GM12878 (cell line): ENCODE data around the gene PRKCE. TPM values are rescaled to one million over a fixed set of nuclear protein-coding genes. Genes with fewer than 3 reads are reported as not detected.

Experiments
- ATAC-seq: fragments of 200-7000 bp; cut with Tn5 transposase; 3 replicates; pipeline ENCODE4 v1.9.1; 2020; ENCODE audit warnings: mild to moderate bottlenecking, moderate library complexity
- BruUV-seq: library from RNA; stranded (reverse); fragments of 400-500 nt; replicated peaks from 2 replicates; lab custom pipeline; 2021; lab: Mats Ljungman, UMichigan
- CTCF ChIA-PET: fragments of 300-600 bp; sonication (Branson Sonifier 250); formaldehyde crosslinking; extraction: SDS; loops from one replicate; lab custom pipeline; 2021; ENCODE audit warnings: inconsistent platforms; lab: Yijun Ruan, JAX
- POLR2A ChIA-PET: fragments of 350-600 bp; formaldehyde crosslinking; extraction: SDS; loops from one replicate; lab custom pipeline; 2021; ENCODE audit warnings: inconsistent platforms; lab: Charles Lee
- RAD21 ChIA-PET: fragments of 300-600 bp; sonication (Branson Sonifier 250); formaldehyde crosslinking; loops from one replicate; lab custom pipeline; 2023; ENCODE audit warnings: antibody characterized with exemption; ENCODE audit not compliant: unreplicated experiment; lab: Charles Lee
- SMC1A ChIA-PET: fragments of 300-600 bp; sonication (Branson Sonifier 250); formaldehyde crosslinking; loops from one replicate; lab custom pipeline; 2023; ENCODE audit not compliant: unreplicated experiment, uncharacterized antibody; lab: Charles Lee
- DNase-seq: peaks from one replicate; pipeline ENCODE4 v3.0.0-alpha.2; 2011; ENCODE audit warnings: low read depth, low spot score
- FAIRE-seq: peaks from 3 replicates; lab custom pipeline; 2011; peaks lifted over from hg19 to GRCh38; lab: Jason Lieb, UNC
- H2AFZ ChIP-seq: 2 replicates; pipeline ENCODE4 v1.6.0; 2011; ENCODE audit warnings: low read depth, low read length, control low read depth; ENCODE audit not compliant: control insufficient read depth
- H3K27ac ChIP-seq: 2 replicates; pipeline ENCODE4 v1.5.1; 2011; ENCODE audit warnings: control low read depth; ENCODE audit not compliant: control insufficient read depth, insufficient read depth
- H3K27me3 ChIP-seq, 2 experiments: replicated peaks in 1 of 2; 2 replicates each; pipeline versions ENCODE4 v1.6.0 to v1.6.1; 2011; ENCODE audit warnings: low read length in 1 of 2; ENCODE audit not compliant: control insufficient read depth in 2 of 2, insufficient read depth in 2 of 2
- H3K36me3 ChIP-seq, 2 experiments: 2 replicates each; pipeline ENCODE4 v1.5.1; 2011; ENCODE audit warnings: low read length in 1 of 2; ENCODE audit not compliant: control insufficient read depth in 2 of 2, insufficient read depth in 2 of 2
- H3K4me1 ChIP-seq: 2 replicates; pipeline ENCODE4 v1.6.1; 2011; ENCODE audit warnings: mild to moderate bottlenecking, low read length, moderate library complexity, mixed read lengths; ENCODE audit not compliant: control insufficient read depth, insufficient read depth
- H3K4me2 ChIP-seq: 2 replicates; pipeline ENCODE4 v1.6.0; 2011; ENCODE audit warnings: control low read depth; ENCODE audit not compliant: control insufficient read depth, insufficient read depth
- H3K4me3 ChIP-seq: fragments of 200-600 bp; sonication (generic); 2 replicates; pipeline ENCODE4 v1.5.1; 2016
- H3K79me2 ChIP-seq: 2 replicates; pipeline ENCODE4 v1.6.0; 2011; ENCODE audit warnings: low read length; ENCODE audit not compliant: control insufficient read depth, insufficient read depth
- H3K9ac ChIP-seq: 2 replicates; pipeline ENCODE4 v1.8.0; 2011; ENCODE audit warnings: low read length, control low read depth, mixed read lengths; ENCODE audit not compliant: control insufficient read depth, insufficient read depth
- H3K9me3 ChIP-seq: replicated peaks from 3 replicates; pipeline ENCODE4 v1.5.1; 2011; ENCODE audit warnings: mild to moderate bottlenecking, low read length; ENCODE audit not compliant: control insufficient read depth, insufficient read depth
- H4K20me1 ChIP-seq: 2 replicates; pipeline ENCODE4 v1.6.0; 2011; ENCODE audit not compliant: control insufficient read depth, insufficient read depth
- EED ChIP-seq: sonication (generic); IDR thresholded peaks from 2 replicates; pipeline ENCODE4 v1.6.1; 2016; ENCODE audit warnings: antibody characterized with exemption, low read depth
- KLF5 ChIP-seq: fragments of 450-650 bp; IDR thresholded peaks from 2 replicates; pipeline ENCODE4 v1.6.1; 2014; ENCODE audit warnings: mild to moderate bottlenecking; ENCODE audit not compliant: partially characterized antibody
- NFIC ChIP-seq: IDR thresholded peaks from 2 replicates; pipeline ENCODE4 v1.6.1; 2012; ENCODE audit warnings: low read depth, mild to moderate bottlenecking, inconsistent platforms, low read length, moderate library complexity
- RUNX3 ChIP-seq: IDR thresholded peaks from 2 replicates; pipeline ENCODE4 v1.6.1; 2012; ENCODE audit warnings: low read length, inconsistent platforms
- SIN3A ChIP-seq: IDR thresholded peaks from 2 replicates; pipeline ENCODE4 v1.6.1; 2012; ENCODE audit warnings: low read depth, low read length, improper control_type of control experiment
- YY1 ChIP-seq: IDR thresholded peaks from 2 replicates; pipeline ENCODE4 v1.6.1; 2011; ENCODE audit warnings: low read depth, mild to moderate bottlenecking, low read length
- ZBTB33 ChIP-seq: fragments of 450-650 bp; IDR thresholded peaks from 2 replicates; pipeline ENCODE4 v1.6.1; 2017; ENCODE audit warnings: mild to moderate bottlenecking
- ZNF622 ChIP-seq: fragments of 450-650 bp; IDR thresholded peaks from 2 replicates; pipeline ENCODE4 v1.6.1; 2017; ENCODE audit warnings: mild to moderate bottlenecking, inconsistent platforms
- WGBS: methylation state at CpG from one replicate; pipeline ENCODE4 v1.1.6; 2016; ENCODE audit warnings: low lambda C conversion rate; ENCODE audit not compliant: insufficient replicate concordance, insufficient coverage; ENCODE audit errors: missing lambda C conversion rate; 5-methylcytosine and 5-hydroxymethylcytosine counted together
- in situ Hi-C: fragments of 300-500 bp; cut with MboI; formaldehyde crosslinking; loops from 9 replicates; pipeline ENCODE4 v1.14.3; 2018; ENCODE audit warnings: mixed read lengths
- intact Hi-C: fragments of 100-400 bp; cut with micrococcal nuclease; formaldehyde crosslinking; loops from one replicate; pipeline ENCODE4 v1.14.2; 2022; ENCODE audit not compliant: unreplicated experiment
- polyA plus RNA-seq, 11 experiments: library from polyadenylated mRNA; depleted of rRNA in 4 of 11; unstranded in 6 of 11; stranded (reverse) in 5 of 11; fragments of >200 nt; fragmentation: Nextera tagmentation in 4 of 11; fragmentation: Illumina TruSeq in 1 of 11; extraction: Ambion mirVana in 4 of 11; extraction: Trizol in 1 of 11; gene quantifications; 1 replicate in 1 of 11; 2 replicates in 10 of 11; pipeline versions ENCODE4 v1.2.1 to v1.2.3, GENCODE V29; 2011 to 2016; ENCODE audit warnings: inconsistent platforms in 2 of 11, missing spikeins in 2 of 11, low read depth in 1 of 11
- total RNA-seq, 4 experiments: library from RNA; depleted of rRNA in 3 of 4; stranded (reverse); fragments of >200 nt in 3 of 4; fragmentation: Illumina TruSeq in 1 of 4; extraction: Trizol in 1 of 4; gene quantifications; 2 replicates each; pipeline versions ENCODE4 v1.2.1 to v1.2.3, GENCODE V29; 2013 to 2021
- TF ChIP-seq, protein P1 (sequence below): fragments of 150-350 bp; IDR thresholded peaks from 2 replicates; pipeline ENCODE4 v1.6.1; 2016; ENCODE audit warnings: low read depth, low read length
- TF ChIP-seq, protein P2 (sequence below): IDR thresholded peaks from 2 replicates; pipeline ENCODE4 v1.6.1; 2012; ENCODE audit warnings: low read length, inconsistent platforms
- TF ChIP-seq, protein P3 (sequence below): fragments of 450-650 bp; IDR thresholded peaks from 2 replicates; pipeline ENCODE4 v1.6.1; 2018; ENCODE audit warnings: mild to moderate bottlenecking, low read depth, moderate library complexity; ENCODE audit not compliant: partially characterized antibody

PRKCE gene
- total and polyA plus RNA-seq, 10 of the 15 experiments (the other 5 are each of a cell fraction or from before 2014, with no cell fraction given): 2.6 to 28.2 (median 11.3) TPM

DNA sequence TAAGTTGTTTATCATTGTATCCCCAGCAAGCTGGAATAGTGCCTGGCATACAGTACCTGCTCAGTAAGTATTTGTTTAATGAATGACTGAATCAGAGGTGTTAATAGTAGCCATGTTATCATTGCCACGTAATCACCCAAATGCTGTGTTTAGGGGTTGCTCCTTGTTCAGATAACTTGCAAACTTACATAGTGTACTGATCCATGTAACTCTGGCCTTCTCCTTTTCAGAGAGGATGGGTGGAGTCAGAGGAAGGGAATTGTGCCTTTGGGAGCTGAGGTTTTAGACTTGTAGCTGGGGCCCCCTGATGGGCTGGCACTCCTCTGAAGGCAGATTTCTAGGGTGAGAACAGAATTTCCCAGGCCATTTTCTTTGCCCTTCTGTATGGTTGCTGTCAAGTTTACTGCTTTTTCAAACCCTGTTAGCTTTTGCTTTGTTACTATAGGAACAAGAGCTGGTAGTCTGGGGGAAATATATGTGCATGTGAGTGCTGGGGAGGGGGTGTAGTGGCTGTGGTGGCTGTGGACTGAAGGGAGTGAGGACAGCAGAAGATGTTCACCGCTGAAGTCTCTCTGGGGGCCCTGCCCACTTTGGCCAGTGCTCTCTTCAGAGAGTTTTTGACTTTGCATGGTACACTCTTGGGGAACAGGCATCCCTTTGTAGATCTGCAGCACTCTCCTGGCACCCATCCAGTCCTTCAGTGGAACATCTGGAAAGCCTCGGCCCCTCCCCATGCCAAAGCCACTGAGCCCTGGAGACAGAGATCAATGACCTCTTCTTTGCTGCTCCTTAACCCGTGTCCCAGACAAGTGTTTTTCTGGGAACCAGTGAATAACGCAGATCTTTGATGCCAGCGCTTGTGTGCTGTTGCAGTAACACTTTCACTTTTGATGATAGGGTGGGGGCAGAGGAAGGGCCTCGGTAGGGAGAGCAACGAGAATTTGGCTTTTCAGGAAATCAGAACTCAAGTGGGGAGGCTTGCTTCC, 209.0 kb downstream of the PRKCE start (continued):
- peak; percentile 50; the same call in 1 of the 2 replicates for TF ChIP-seq EED
- TF ChIP-seq, protein P1, sequence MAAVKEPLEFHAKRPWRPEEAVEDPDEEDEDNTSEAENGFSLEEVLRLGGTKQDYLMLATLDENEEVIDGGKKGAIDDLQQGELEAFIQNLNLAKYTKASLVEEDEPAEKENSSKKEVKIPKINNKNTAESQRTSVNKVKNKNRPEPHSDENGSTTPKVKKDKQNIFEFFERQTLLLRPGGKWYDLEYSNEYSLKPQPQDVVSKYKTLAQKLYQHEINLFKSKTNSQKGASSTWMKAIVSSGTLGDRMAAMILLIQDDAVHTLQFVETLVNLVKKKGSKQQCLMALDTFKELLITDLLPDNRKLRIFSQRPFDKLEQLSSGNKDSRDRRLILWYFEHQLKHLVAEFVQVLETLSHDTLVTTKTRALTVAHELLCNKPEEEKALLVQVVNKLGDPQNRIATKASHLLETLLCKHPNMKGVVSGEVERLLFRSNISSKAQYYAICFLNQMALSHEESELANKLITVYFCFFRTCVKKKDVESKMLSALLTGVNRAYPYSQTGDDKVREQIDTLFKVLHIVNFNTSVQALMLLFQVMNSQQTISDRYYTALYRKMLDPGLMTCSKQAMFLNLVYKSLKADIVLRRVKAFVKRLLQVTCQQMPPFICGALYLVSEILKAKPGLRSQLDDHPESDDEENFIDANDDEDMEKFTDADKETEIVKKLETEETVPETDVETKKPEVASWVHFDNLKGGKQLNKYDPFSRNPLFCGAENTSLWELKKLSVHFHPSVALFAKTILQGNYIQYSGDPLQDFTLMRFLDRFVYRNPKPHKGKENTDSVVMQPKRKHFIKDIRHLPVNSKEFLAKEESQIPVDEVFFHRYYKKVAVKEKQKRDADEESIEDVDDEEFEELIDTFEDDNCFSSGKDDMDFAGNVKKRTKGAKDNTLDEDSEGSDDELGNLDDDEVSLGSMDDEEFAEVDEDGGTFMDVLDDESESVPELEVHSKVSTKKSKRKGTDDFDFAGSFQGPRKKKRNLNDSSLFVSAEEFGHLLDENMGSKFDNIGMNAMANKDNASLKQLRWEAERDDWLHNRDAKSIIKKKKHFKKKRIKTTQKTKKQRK: no peak

- TF ChIP-seq ZBTB33: no peak
- no peak for TF ChIP-seq NFIC
- no peak for TF ChIP-seq KLF5
- TF ChIP-seq, protein P2, sequence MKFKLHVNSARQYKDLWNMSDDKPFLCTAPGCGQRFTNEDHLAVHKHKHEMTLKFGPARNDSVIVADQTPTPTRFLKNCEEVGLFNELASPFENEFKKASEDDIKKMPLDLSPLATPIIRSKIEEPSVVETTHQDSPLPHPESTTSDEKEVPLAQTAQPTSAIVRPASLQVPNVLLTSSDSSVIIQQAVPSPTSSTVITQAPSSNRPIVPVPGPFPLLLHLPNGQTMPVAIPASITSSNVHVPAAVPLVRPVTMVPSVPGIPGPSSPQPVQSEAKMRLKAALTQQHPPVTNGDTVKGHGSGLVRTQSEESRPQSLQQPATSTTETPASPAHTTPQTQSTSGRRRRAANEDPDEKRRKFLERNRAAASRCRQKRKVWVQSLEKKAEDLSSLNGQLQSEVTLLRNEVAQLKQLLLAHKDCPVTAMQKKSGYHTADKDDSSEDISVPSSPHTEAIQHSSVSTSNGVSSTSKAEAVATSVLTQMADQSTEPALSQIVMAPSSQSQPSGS: no peak
- TF ChIP-seq ZNF622: no peak
- no peak for TF ChIP-seq SIN3A
- TF ChIP-seq, protein P3, sequence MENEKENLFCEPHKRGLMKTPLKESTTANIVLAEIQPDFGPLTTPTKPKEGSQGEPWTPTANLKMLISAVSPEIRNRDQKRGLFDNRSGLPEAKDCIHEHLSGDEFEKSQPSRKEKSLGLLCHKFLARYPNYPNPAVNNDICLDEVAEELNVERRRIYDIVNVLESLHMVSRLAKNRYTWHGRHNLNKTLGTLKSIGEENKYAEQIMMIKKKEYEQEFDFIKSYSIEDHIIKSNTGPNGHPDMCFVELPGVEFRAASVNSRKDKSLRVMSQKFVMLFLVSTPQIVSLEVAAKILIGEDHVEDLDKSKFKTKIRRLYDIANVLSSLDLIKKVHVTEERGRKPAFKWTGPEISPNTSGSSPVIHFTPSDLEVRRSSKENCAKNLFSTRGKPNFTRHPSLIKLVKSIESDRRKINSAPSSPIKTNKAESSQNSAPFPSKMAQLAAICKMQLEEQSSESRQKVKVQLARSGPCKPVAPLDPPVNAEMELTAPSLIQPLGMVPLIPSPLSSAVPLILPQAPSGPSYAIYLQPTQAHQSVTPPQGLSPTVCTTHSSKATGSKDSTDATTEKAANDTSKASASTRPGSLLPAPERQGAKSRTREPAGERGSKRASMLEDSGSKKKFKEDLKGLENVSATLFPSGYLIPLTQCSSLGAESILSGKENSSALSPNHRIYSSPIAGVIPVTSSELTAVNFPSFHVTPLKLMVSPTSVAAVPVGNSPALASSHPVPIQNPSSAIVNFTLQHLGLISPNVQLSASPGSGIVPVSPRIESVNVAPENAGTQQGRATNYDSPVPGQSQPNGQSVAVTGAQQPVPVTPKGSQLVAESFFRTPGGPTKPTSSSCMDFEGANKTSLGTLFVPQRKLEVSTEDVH: no peak
- no peak for TF ChIP-seq YY1
- TF ChIP-seq RUNX3: peak; percentile 27; the same call in 1 of the 2 replicates
- no peak for DNase-seq
- no peaks in the 10 kb centered on the region for H4K20me1 ChIP-seq
- H3K4me3 ChIP-seq: no peak overlapping the region
- no peak for ATAC-seq
- H3K27me3 ChIP-seq: no peaks in the 10 kb centered on the region
- BruUV-seq: no TSS peak
- H3K9me3 ChIP-seq: no peaks in the 10 kb centered on the region; the same call in 2 of the 3 replicates
- CTCF ChIA-PET: interaction anchor here (0.6 to 1.2 kb wide), 2 partner anchors 23 to 29 kb away, joined by 3 read pairs; no protein-coding TSS in a partner anchor
- intact Hi-C loops: no loop called here
- no peak for FAIRE-seq
- peaks cover 35% of the 10 kb centered on the region for H3K4me1 ChIP-seq
- H3K79me2 ChIP-seq: peaks cover 7% of the 10 kb centered on the region
- no peaks in the 10 kb centered on the region; a peak in 1 of 4 replicates for H3K36me3 ChIP-seq
- RAD21 ChIA-PET: interaction anchor here (0.8 to 1.7 kb wide), 3 partner anchors 10 to 210 kb away, joined by 3 to 6 read pairs (median 6); no protein-coding TSS in a partner anchor
- no peak overlapping the region for H3K27ac ChIP-seq
- H3K4me2 ChIP-seq: no peak overlapping the region
- H3K9ac ChIP-seq: no peak overlapping the region
- 53% methylated on average over 2 of the region's 2 CpGs for WGBS
- POLR2A ChIA-PET: interaction anchor here (0.6 to 1.5 kb wide), 8 partner anchors 8 to 59 kb away, joined by 3 to 4 read pairs (median 3); no protein-coding TSS in a partner anchor
- in situ Hi-C loops: no loop called here
- SMC1A ChIA-PET: interaction anchor here (0.9 to 9.7 kb wide), 7 partner anchors 9 to 40 kb away, joined by 3 to 124 read pairs (median 7); no protein-coding TSS in a partner anchor
- no peak overlapping the region for H2AFZ ChIP-seq
These were observed 211.4 kb downstream of the PRKCE start for GRCh38 chr2:45862843-45863242.
